ENCODE measurements around the gene TMEM106C.

TMEM106C gene

GRCh38 chr12:47930634-47931033 lies 32.8 kb upstream of the TMEM106C start:
- TF ChIP-seq SIN3A (IDR thresholded peaks at IDR 0.05; ENCODE audit: borderline replicate concordance, insufficient read depth, low read length) (no peak), REST (IDR thresholded peaks at IDR 0.05; ENCODE audit: insufficient read depth in 1 of 2, low read depth in 2 of 2, low read length in 2 of 2) (no peak), TAF1 (IDR thresholded peaks at IDR 0.05; ENCODE audit: borderline replicate concordance, insufficient read depth, low read length) (no peak), POLR2AphosphoS5 (IDR thresholded peaks at IDR 0.05; ENCODE audit: low read depth, low read length) (no peak), FOXP2 (optimal IDR thresholded peaks at IDR 0.05; ENCODE audit: borderline replicate concordance, extremely low read depth, extremely low read length, insufficient read depth) (no peak)

- no peak for TF ChIP-seq REST (IDR thresholded peaks at IDR 0.05; ENCODE audit: insufficient read depth in 1 of 2, low read depth in 2 of 2, low read length in 2 of 2)
- no peak for TF ChIP-seq FOXP2 (optimal IDR thresholded peaks at IDR 0.05; ENCODE audit: borderline replicate concordance, extremely low read depth, extremely low read length, insufficient read depth)
- no peak for TF ChIP-seq POLR2AphosphoS5 (IDR thresholded peaks at IDR 0.05; ENCODE audit: low read depth, low read length)
- no peak for TF ChIP-seq SIN3A (IDR thresholded peaks at IDR 0.05; ENCODE audit: borderline replicate concordance, insufficient read depth, low read length)
- TF ChIP-seq TAF1 (IDR thresholded peaks at IDR 0.05; ENCODE audit: borderline replicate concordance, insufficient read depth, low read length): no peak
Observed at GRCh38 chr12:47931187-47931586, 32.2 kb upstream of the TMEM106C start.

- TF ChIP-seq FOXP2 (optimal IDR thresholded peaks at IDR 0.05; ENCODE audit: borderline replicate concordance, extremely low read depth, extremely low read length, insufficient read depth): peak; percentile 24
- no peak for TF ChIP-seq POLR2AphosphoS5 (IDR thresholded peaks at IDR 0.05; ENCODE audit: low read depth, low read length)
Observed at GRCh38 chr12:47935184-47935583, 28.2 kb upstream of the TMEM106C start.

- TF ChIP-seq POLR2AphosphoS5 (IDR thresholded peaks at IDR 0.05; ENCODE audit: low read depth, low read length) (no peak), FOXP2 (optimal IDR thresholded peaks at IDR 0.05; ENCODE audit: borderline replicate concordance, extremely low read depth, extremely low read length, insufficient read depth) (no peak), REST (IDR thresholded peaks at IDR 0.05; ENCODE audit: insufficient read depth in 1 of 2, low read depth in 2 of 2, low read length in 2 of 2) (no peak)
Observed at GRCh38 chr12:47938093-47938492, 25.3 kb upstream of the TMEM106C start.

- no peak for TF ChIP-seq REST (IDR thresholded peaks at IDR 0.05; ENCODE audit: insufficient read depth in 1 of 2, low read depth in 2 of 2, low read length in 2 of 2)
- TF ChIP-seq POLR2AphosphoS5 (IDR thresholded peaks at IDR 0.05; ENCODE audit: low read depth, low read length): no peak
- no peak for TF ChIP-seq FOXP2 (optimal IDR thresholded peaks at IDR 0.05; ENCODE audit: borderline replicate concordance, extremely low read depth, extremely low read length, insufficient read depth)
- TF ChIP-seq SIN3A (IDR thresholded peaks at IDR 0.05; ENCODE audit: borderline replicate concordance, insufficient read depth, low read length): no peak
- no peak for TF ChIP-seq TAF1 (IDR thresholded peaks at IDR 0.05; ENCODE audit: borderline replicate concordance, insufficient read depth, low read length)
Observed at GRCh38 chr12:47938594-47938993, 24.8 kb upstream of the TMEM106C start.

All from PFSK-1 (cell line).